WTC11 (cell line): ENCODE measurements around the gene PRRC2B. TPM values are rescaled to one million over a fixed set of nuclear protein-coding genes. Genes with fewer than 3 reads are reported as not detected.

Experiments
- ATAC-seq: fragments of 200-7000 bp; cut with Tn5 transposase; 2 replicates; pipeline ENCODE4 v1.10.0; 2021; ENCODE audit warnings: mild to moderate bottlenecking, moderate library complexity
- CTCF ChIA-PET: fragments of 300-600 bp; sonication (Branson Sonifier 250); formaldehyde crosslinking; loops from one replicate; lab custom pipeline; 2021; ENCODE audit warnings: antibody characterized with exemption; lab: Charles Lee
- POLR2A ChIA-PET: fragments of 350-600 bp; sonication (Branson Sonifier 250); formaldehyde crosslinking; loops from one replicate; lab custom pipeline; 2021; ENCODE audit warnings: antibody characterized with exemption; lab: Charles Lee
- DNase-seq: peaks from one replicate; pipeline ENCODE4 v3.0.0; 2021; ENCODE audit warnings: low spot score
- H3K27ac Mint-ChIP-seq: 2 replicates; pipeline ENCODE4 v1.8.0; 2021; ENCODE audit warnings: mixed read lengths
- H3K27me3 Mint-ChIP-seq: 2 replicates; pipeline ENCODE4 v1.8.0; 2021; ENCODE audit warnings: low read depth, mild to moderate bottlenecking, moderate library complexity, mixed read lengths
- H3K36me3 Mint-ChIP-seq: 2 replicates; pipeline ENCODE4 v1.8.0; 2021; ENCODE audit warnings: mixed read lengths
- H3K4me1 Mint-ChIP-seq: 2 replicates; pipeline ENCODE4 v1.8.0; 2022; ENCODE audit warnings: mixed read lengths
- H3K4me3 Mint-ChIP-seq: 2 replicates; pipeline ENCODE4 v1.8.0; 2021; ENCODE audit warnings: mild to moderate bottlenecking, moderate library complexity, mixed read lengths
- H3K9me3 Mint-ChIP-seq: 2 replicates; pipeline ENCODE4 v1.8.0; 2021; ENCODE audit warnings: mixed read lengths
- ATF1 ChIP-seq: sonication (generic); formaldehyde crosslinking; IDR thresholded peaks from 2 replicates; pipeline ENCODE4 v1.8.1; 2023; ENCODE audit warnings: mild to moderate bottlenecking, moderate library complexity, missing genetic modification reagents
- NFYB ChIP-seq: sonication (generic); formaldehyde crosslinking; conservative IDR thresholded peaks from 2 replicates; pipeline ENCODE4 v1.8.0; 2022; ENCODE audit warnings: low read depth, missing genetic modification reagents
- NR1H2 ChIP-seq: sonication (generic); formaldehyde crosslinking; IDR thresholded peaks from 2 replicates; pipeline ENCODE4 v1.9.0; 2021; ENCODE audit warnings: mild to moderate bottlenecking, moderate library complexity, missing genetic modification reagents
- NR2C2 ChIP-seq: sonication (generic); formaldehyde crosslinking; IDR thresholded peaks from 2 replicates; pipeline ENCODE4 v1.8.0; 2022; ENCODE audit warnings: mild to moderate bottlenecking, missing genetic modification reagents
- PRRX2 ChIP-seq: fragments of 250-450 bp; sonication (Bioruptor Pico); IDR thresholded peaks from 2 replicates; pipeline ENCODE4 v1.8.0; 2021; ENCODE audit warnings: mild to moderate bottlenecking
- RELA ChIP-seq: sonication (generic); formaldehyde crosslinking; IDR thresholded peaks from 2 replicates; pipeline ENCODE4 v1.8.1; 2022; ENCODE audit warnings: missing genetic modification reagents, mild to moderate bottlenecking, borderline replicate concordance
- TP53 ChIP-seq: sonication (generic); formaldehyde crosslinking; IDR thresholded peaks from 2 replicates; pipeline ENCODE4 v1.8.1; 2023; ENCODE audit warnings: mild to moderate bottlenecking, missing genetic modification reagents
- ZNF396 ChIP-seq: fragments of 250-450 bp; sonication (Bioruptor Pico); IDR thresholded peaks from 2 replicates; pipeline ENCODE4 v1.8.0; 2021; ENCODE audit warnings: mild to moderate bottlenecking, moderate library complexity, borderline replicate concordance
- ZNF416 ChIP-seq: fragments of 250-450 bp; sonication (Bioruptor Pico); IDR thresholded peaks from 2 replicates; pipeline ENCODE4 v1.9.0; 2021; ENCODE audit warnings: mild to moderate bottlenecking, inconsistent platforms
- total RNA-seq: library from RNA; stranded (reverse); gene quantifications from 3 replicates; pipeline ENCODE4 v1.2.3, GENCODE V29; 2021
- TF ChIP-seq, protein P1 (sequence below): sonication (generic); formaldehyde crosslinking; conservative IDR thresholded peaks from 2 replicates; pipeline ENCODE4 v1.8.1; 2022; ENCODE audit warnings: mild to moderate bottlenecking, missing genetic modification reagents
- TF ChIP-seq, protein P2 (sequence below): sonication (generic); formaldehyde crosslinking; IDR thresholded peaks from 2 replicates; pipeline ENCODE4 v1.8.0; 2023; ENCODE audit warnings: mild to moderate bottlenecking, missing genetic modification reagents
- TF ChIP-seq, protein P3 (sequence below): sonication (generic); formaldehyde crosslinking; IDR thresholded peaks from 2 replicates; pipeline ENCODE4 v1.8.0; 2022; ENCODE audit warnings: mild to moderate bottlenecking, missing genetic modification reagents
- TF ChIP-seq, protein P4 (sequence below): sonication (generic); formaldehyde crosslinking; IDR thresholded peaks from 2 replicates; pipeline ENCODE4 v1.8.0; 2023; ENCODE audit warnings: missing genetic modification reagents
- TF ChIP-seq, protein P5 (sequence below): fragments of 250-450 bp; sonication (Bioruptor Pico); IDR thresholded peaks from 2 replicates; pipeline ENCODE4 v1.9.0; 2021; ENCODE audit warnings: mild to moderate bottlenecking
- TF ChIP-seq, protein P6 (sequence below): fragments of 250-450 bp; sonication (Bioruptor Pico); conservative IDR thresholded peaks from 2 replicates; pipeline ENCODE4 v1.9.0; 2021; ENCODE audit warnings: mild to moderate bottlenecking
- TF ChIP-seq, protein P7 (sequence below): sonication (generic); formaldehyde crosslinking; IDR thresholded peaks from 2 replicates; pipeline ENCODE4 v1.8.1; 2022; ENCODE audit warnings: mild to moderate bottlenecking, missing genetic modification reagents, moderate library complexity, borderline replicate concordance
- TF ChIP-seq, protein P8 (sequence below): sonication (generic); formaldehyde crosslinking; IDR thresholded peaks from 2 replicates; pipeline ENCODE4 v1.8.1; 2023; ENCODE audit warnings: mild to moderate bottlenecking, missing genetic modification reagents, borderline replicate concordance

The PRRC2B gene
- total RNA-seq, 1 experiment from 2014 or later = 272 TPM

DNA sequence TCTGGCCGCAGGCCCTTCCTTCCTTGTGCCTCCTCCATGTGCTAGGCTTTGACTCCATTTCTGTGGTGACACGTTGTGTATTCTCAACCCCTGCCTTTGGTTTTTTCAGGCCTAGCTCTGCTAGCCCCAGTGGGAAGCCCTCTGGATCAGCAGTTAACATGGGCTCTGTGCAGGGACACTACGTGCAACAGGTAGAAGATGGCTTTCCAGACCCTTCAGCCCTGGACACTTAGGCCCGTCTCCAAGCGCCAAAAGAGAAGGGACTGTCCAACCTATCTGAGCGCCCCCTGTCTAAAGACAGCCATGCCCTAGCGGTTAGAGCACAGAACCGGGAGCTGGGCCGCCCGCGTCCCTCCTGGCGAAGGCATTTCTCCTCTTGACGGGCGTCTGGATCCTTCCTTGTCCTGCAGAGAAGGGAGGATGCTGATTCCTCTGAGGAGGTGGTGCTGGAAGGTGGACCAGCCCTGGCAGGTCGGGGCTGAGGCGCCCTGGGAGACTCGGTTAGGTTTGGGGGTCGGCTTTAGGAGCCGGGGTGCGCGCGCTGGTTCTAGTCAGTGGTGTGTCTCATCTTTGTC is 100.5 kb downstream of the PRRC2B start (continued):
- no peak for TF ChIP-seq TP53
- TF ChIP-seq NR1H2 (CRISPR knock-in tag) = no peak
- TF ChIP-seq, protein P1, sequence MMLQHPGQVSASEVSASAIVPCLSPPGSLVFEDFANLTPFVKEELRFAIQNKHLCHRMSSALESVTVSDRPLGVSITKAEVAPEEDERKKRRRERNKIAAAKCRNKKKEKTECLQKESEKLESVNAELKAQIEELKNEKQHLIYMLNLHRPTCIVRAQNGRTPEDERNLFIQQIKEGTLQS (CRISPR knock-in tag) = no peak
- TF ChIP-seq, protein P2, sequence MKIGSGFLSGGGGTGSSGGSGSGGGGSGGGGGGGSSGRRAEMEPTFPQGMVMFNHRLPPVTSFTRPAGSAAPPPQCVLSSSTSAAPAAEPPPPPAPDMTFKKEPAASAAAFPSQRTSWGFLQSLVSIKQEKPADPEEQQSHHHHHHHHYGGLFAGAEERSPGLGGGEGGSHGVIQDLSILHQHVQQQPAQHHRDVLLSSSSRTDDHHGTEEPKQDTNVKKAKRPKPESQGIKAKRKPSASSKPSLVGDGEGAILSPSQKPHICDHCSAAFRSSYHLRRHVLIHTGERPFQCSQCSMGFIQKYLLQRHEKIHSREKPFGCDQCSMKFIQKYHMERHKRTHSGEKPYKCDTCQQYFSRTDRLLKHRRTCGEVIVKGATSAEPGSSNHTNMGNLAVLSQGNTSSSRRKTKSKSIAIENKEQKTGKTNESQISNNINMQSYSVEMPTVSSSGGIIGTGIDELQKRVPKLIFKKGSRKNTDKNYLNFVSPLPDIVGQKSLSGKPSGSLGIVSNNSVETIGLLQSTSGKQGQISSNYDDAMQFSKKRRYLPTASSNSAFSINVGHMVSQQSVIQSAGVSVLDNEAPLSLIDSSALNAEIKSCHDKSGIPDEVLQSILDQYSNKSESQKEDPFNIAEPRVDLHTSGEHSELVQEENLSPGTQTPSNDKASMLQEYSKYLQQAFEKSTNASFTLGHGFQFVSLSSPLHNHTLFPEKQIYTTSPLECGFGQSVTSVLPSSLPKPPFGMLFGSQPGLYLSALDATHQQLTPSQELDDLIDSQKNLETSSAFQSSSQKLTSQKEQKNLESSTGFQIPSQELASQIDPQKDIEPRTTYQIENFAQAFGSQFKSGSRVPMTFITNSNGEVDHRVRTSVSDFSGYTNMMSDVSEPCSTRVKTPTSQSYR (CRISPR knock-in tag) = no peak
- TF ChIP-seq, protein P3, sequence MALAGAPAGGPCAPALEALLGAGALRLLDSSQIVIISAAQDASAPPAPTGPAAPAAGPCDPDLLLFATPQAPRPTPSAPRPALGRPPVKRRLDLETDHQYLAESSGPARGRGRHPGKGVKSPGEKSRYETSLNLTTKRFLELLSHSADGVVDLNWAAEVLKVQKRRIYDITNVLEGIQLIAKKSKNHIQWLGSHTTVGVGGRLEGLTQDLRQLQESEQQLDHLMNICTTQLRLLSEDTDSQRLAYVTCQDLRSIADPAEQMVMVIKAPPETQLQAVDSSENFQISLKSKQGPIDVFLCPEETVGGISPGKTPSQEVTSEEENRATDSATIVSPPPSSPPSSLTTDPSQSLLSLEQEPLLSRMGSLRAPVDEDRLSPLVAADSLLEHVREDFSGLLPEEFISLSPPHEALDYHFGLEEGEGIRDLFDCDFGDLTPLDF (CRISPR knock-in tag) = no peak
- TF ChIP-seq NR2C2 (CRISPR knock-in tag) = no peak
- TF ChIP-seq, protein P4, sequence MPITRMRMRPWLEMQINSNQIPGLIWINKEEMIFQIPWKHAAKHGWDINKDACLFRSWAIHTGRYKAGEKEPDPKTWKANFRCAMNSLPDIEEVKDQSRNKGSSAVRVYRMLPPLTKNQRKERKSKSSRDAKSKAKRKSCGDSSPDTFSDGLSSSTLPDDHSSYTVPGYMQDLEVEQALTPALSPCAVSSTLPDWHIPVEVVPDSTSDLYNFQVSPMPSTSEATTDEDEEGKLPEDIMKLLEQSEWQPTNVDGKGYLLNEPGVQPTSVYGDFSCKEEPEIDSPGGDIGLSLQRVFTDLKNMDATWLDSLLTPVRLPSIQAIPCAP (CRISPR knock-in tag) = no peak
- TF ChIP-seq ZNF396 (CRISPR knock-in tag) = no peak

DNA sequence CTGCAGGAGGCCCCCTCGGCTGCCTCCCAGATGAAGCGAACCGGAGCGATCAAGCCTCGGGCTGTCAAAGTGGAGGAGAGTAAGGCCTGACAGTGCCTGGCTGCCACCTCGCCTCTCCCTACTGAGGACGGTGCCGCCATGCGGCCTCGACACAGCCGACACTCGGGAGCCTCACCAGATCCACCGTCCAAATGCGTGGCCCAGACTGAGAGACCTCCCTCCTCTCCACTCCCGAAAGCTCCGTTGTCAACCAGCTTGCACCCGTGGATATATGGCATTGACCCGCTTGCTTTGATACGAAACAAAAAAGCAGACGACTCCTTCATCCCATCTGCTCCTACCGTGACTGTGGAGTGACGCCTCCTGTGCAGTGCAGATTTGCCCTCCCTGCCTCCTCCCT is 101.9 kb downstream of the PRRC2B start:
- DNase-seq = no peak
- no peaks in the 10 kb centered on the region for H3K9me3 Mint-ChIP-seq
- CTCF ChIA-PET = no interaction called here
- H3K36me3 Mint-ChIP-seq = peaks cover 84% of the 10 kb centered on the region
- H3K4me1 Mint-ChIP-seq = 0 out of 2 replicates have a peak, but pooled peaks cover 2% of the 10 kb centered on the region
- POLR2A ChIA-PET = no interaction called here
- no peak overlapping the region for H3K4me3 Mint-ChIP-seq
- H3K27ac Mint-ChIP-seq = 0 out of 2 replicates have a peak overlapping the region, but pooled peaks have one; percentile 27
- H3K27me3 Mint-ChIP-seq = no peaks in the 10 kb centered on the region
- no peak for TF ChIP-seq PRRX2
- no peak for TF ChIP-seq ATF1 (CRISPR knock-in tag)
- TF ChIP-seq, protein P5, sequence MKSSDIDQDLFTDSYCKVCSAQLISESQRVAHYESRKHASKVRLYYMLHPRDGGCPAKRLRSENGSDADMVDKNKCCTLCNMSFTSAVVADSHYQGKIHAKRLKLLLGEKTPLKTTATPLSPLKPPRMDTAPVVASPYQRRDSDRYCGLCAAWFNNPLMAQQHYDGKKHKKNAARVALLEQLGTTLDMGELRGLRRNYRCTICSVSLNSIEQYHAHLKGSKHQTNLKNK (CRISPR knock-in tag) = no peak
- TF ChIP-seq, protein P6, sequence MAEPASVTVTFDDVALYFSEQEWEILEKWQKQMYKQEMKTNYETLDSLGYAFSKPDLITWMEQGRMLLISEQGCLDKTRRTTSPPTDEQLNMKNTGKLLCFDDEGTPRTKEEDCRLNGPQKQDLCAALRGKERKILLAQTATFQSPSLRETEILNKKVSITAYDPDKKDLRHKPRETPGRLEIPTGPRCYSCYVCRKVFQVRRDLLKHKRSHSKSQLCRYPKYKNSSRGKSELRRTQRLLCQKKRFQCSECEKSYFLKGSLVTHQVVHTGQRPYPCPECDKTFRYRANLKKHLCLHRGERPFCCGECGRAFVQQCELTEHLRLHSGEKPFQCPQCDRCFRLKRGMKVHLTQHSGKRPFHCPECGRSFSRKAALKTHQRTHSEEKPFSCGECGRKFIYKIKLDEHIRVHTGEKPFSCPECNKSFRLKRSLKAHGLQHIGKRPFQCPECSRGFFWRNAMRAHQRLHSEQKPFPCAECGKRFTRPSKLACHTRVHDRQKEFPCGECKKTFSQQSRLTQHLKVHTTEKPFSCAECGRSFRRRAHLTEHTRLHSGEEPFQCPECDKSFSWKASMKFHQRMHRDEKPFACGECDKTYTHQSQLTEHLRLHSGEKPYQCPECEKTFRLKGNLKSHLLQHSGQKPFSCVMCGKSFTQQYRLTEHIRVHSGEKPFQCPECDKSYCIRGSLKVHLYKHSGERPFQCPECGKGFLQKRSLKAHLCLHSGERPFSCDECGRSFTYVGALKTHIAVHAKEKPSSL (CRISPR knock-in tag) = no peak
- TF ChIP-seq, protein P7, sequence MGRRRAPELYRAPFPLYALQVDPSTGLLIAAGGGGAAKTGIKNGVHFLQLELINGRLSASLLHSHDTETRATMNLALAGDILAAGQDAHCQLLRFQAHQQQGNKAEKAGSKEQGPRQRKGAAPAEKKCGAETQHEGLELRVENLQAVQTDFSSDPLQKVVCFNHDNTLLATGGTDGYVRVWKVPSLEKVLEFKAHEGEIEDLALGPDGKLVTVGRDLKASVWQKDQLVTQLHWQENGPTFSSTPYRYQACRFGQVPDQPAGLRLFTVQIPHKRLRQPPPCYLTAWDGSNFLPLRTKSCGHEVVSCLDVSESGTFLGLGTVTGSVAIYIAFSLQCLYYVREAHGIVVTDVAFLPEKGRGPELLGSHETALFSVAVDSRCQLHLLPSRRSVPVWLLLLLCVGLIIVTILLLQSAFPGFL = no peak
- TF ChIP-seq, protein P8, sequence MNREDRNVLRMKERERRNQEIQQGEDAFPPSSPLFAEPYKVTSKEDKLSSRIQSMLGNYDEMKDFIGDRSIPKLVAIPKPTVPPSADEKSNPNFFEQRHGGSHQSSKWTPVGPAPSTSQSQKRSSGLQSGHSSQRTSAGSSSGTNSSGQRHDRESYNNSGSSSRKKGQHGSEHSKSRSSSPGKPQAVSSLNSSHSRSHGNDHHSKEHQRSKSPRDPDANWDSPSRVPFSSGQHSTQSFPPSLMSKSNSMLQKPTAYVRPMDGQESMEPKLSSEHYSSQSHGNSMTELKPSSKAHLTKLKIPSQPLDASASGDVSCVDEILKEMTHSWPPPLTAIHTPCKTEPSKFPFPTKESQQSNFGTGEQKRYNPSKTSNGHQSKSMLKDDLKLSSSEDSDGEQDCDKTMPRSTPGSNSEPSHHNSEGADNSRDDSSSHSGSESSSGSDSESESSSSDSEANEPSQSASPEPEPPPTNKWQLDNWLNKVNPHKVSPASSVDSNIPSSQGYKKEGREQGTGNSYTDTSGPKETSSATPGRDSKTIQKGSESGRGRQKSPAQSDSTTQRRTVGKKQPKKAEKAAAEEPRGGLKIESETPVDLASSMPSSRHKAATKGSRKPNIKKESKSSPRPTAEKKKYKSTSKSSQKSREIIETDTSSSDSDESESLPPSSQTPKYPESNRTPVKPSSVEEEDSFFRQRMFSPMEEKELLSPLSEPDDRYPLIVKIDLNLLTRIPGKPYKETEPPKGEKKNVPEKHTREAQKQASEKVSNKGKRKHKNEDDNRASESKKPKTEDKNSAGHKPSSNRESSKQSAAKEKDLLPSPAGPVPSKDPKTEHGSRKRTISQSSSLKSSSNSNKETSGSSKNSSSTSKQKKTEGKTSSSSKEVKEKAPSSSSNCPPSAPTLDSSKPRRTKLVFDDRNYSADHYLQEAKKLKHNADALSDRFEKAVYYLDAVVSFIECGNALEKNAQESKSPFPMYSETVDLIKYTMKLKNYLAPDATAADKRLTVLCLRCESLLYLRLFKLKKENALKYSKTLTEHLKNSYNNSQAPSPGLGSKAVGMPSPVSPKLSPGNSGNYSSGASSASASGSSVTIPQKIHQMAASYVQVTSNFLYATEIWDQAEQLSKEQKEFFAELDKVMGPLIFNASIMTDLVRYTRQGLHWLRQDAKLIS (CRISPR knock-in tag) = no peak
- no peak for TF ChIP-seq RELA
- TF ChIP-seq, protein P2 (CRISPR knock-in tag) = no peak
- TF ChIP-seq NFYB (CRISPR knock-in tag) = no peak
- no peak for TF ChIP-seq ZNF416 (CRISPR knock-in tag)
- no peak for ATAC-seq
